Measurements from ENCODE around the gene VCPKMT. TPM values are rescaled to one million over a fixed set of nuclear protein-coding genes. Genes with fewer than 3 reads are reported as not detected.

Gene VCPKMT
- total RNA-seq, 1 donor from 2014 or later = 23.5 TPM

DNA sequence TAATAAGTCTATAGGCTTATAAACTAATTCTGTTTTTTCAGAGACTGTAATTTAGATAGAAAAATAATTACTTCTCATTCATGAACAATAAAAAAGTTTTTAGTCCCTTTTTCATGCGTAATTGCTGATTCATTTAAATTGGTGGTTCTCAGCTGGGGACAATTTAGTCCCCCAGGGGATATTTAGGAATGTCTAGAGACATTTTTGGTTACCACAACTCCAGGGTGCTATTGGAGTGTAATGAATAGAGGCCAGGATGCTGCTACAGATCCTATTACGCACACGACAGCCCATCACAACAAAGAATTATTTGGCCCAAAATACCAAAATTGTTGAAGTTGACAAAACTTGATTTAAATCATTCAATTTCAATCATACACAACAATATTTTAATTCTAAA is 22.8 kb upstream of the VCPKMT start:
- Mint-ChIP-seq H3K27me3 (ENCODE audit: insufficient read depth, low read depth) (no peaks in the 10 kb centered on the region), H3K4me1 (no peaks in the 10 kb centered on the region), H3K9me3 (no peaks in the 10 kb centered on the region), H3K36me3 (peaks cover 5% of the 10 kb centered on the region), H3K4me3 (no peak overlapping the region), H3K27ac (no peak overlapping the region)
- H2AFZ ChIP-seq (replicated peaks) = no peak overlapping the region
- no peaks in the 10 kb centered on the region for H3F3A ChIP-seq (ENCODE audit: low read depth)
- no peak overlapping the region for H3K9ac ChIP-seq
- TF ChIP-seq EZH2 (IDR thresholded peaks at IDR 0.05) (no peak), EZH2phosphoT487 (IDR thresholded peaks at IDR 0.05) (no peak)
- TF ChIP-seq, protein P1, sequence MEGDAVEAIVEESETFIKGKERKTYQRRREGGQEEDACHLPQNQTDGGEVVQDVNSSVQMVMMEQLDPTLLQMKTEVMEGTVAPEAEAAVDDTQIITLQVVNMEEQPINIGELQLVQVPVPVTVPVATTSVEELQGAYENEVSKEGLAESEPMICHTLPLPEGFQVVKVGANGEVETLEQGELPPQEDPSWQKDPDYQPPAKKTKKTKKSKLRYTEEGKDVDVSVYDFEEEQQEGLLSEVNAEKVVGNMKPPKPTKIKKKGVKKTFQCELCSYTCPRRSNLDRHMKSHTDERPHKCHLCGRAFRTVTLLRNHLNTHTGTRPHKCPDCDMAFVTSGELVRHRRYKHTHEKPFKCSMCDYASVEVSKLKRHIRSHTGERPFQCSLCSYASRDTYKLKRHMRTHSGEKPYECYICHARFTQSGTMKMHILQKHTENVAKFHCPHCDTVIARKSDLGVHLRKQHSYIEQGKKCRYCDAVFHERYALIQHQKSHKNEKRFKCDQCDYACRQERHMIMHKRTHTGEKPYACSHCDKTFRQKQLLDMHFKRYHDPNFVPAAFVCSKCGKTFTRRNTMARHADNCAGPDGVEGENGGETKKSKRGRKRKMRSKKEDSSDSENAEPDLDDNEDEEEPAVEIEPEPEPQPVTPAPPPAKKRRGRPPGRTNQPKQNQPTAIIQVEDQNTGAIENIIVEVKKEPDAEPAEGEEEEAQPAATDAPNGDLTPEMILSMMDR (IDR thresholded peaks at IDR 0.05) = no peak
- H3K9me3 ChIP-seq (ENCODE audit: low read depth) = no peaks in the 10 kb centered on the region
- H4K20me1 ChIP-seq (ENCODE audit: low read depth) = no peaks in the 10 kb centered on the region
- H3K4me2 ChIP-seq = no peak overlapping the region
- H3K4me1 ChIP-seq = peaks cover 5% of the 10 kb centered on the region
- no peak overlapping the region for H3K27ac ChIP-seq
- H3K4me3 ChIP-seq = no peak overlapping the region
- no peaks in the 10 kb centered on the region for H3K79me2 ChIP-seq (ENCODE audit: low read depth)
- H3K36me3 ChIP-seq = no peaks in the 10 kb centered on the region
- no peak for DNase-seq (ENCODE audit: low spot score)
- H3K27me3 ChIP-seq = no peaks in the 10 kb centered on the region

DNA sequence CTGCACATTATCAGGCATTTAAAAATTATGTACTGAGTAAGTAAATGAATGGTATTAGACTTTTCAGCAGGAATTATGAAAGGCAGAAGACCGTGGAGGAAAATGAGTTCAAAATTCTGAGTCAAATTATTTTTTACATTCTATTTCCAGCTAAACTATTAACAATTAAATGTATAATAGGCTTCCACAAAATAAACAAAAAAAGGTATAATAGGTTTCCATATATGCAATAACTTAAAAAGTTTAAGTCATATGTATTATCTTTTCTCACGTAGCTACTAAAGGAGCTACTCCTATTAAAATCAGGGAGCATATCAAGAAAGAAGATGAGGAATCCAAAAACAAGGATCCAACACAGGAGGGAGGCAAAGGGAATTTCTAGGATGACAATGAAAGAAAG is 11.4 kb upstream of the VCPKMT start:
- Histone ChIP-seq H3K79me2 (ENCODE audit: low read depth) (no peaks in the 10 kb centered on the region), H3K4me1 (peaks cover 7% of the 10 kb centered on the region), H3K9me3 (ENCODE audit: low read depth) (no peaks in the 10 kb centered on the region), H3K27ac (no peak overlapping the region), H4K20me1 (ENCODE audit: low read depth) (no peaks in the 10 kb centered on the region), H3K4me2 (no peak overlapping the region), H3K36me3 (no peaks in the 10 kb centered on the region), H3K4me3 (no peak overlapping the region), H3F3A (ENCODE audit: low read depth) (peaks cover 9% of the 10 kb centered on the region), H3K9ac (no peak overlapping the region), H3K27me3 (no peaks in the 10 kb centered on the region), H2AFZ (replicated peaks) (no peak overlapping the region)
- TF ChIP-seq EZH2phosphoT487 (IDR thresholded peaks at IDR 0.05) (no peak), EZH2 (IDR thresholded peaks at IDR 0.05) (no peak)
- TF ChIP-seq, protein P1 (IDR thresholded peaks at IDR 0.05) = no peak
- H3K36me3 Mint-ChIP-seq = peaks cover 23% of the 10 kb centered on the region
- H3K27me3 Mint-ChIP-seq (ENCODE audit: insufficient read depth, low read depth) = no peaks in the 10 kb centered on the region
- peaks cover 12% of the 10 kb centered on the region for H3K4me1 Mint-ChIP-seq
- H3K9me3 Mint-ChIP-seq = no peaks in the 10 kb centered on the region
- no peak overlapping the region for H3K27ac Mint-ChIP-seq
- DNase-seq (ENCODE audit: low spot score) = no peak
- H3K4me3 Mint-ChIP-seq = no peak overlapping the region

DNA sequence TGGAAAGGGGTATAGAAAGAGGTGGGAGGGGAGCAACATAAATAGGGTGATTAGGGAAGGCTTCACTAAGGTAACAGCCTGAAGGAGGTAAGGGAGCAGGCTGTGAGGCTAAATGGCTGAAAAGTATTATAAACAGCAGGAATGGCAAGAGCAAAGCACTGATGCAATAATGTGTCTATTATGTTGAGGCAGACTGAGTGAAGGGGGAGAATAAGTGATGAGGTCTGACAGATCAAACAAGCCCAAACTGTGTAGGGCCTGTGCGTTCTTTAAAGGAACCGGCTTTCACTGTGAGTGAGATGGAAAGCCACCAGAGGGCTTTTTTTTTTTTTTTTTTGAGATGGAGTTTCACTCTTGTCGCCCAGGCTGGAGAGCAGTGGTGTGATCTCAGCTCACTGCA is 6.7 kb upstream of the VCPKMT start:
- Mint-ChIP-seq H3K27ac (no peak overlapping the region), H3K27me3 (ENCODE audit: insufficient read depth, low read depth) (no peaks in the 10 kb centered on the region), H3K36me3 (peaks cover 19% of the 10 kb centered on the region), H3K9me3 (no peaks in the 10 kb centered on the region), H3K4me1 (peaks cover 27% of the 10 kb centered on the region), H3K4me3 (peak overlapping the region; percentile 2)
- Histone ChIP-seq H3K79me2 (ENCODE audit: low read depth) (no peaks in the 10 kb centered on the region), H3F3A (ENCODE audit: low read depth) (peaks cover 21% of the 10 kb centered on the region), H3K36me3 (no peaks in the 10 kb centered on the region), H4K20me1 (ENCODE audit: low read depth) (no peaks in the 10 kb centered on the region), H3K4me3 (no peak overlapping the region), H3K9ac (no peak overlapping the region), H3K27ac (peak overlapping the region; percentile 5), H3K9me3 (ENCODE audit: low read depth) (no peaks in the 10 kb centered on the region), H3K4me1 (peaks cover 7% of the 10 kb centered on the region), H3K27me3 (no peaks in the 10 kb centered on the region), H3K4me2 (no peak overlapping the region), H2AFZ (replicated peaks) (no peak overlapping the region)
- TF ChIP-seq EZH2phosphoT487 (IDR thresholded peaks at IDR 0.05) (no peak), EZH2 (IDR thresholded peaks at IDR 0.05) (no peak)
- TF ChIP-seq, protein P1 (IDR thresholded peaks at IDR 0.05) = no peak
- peak; percentile 10 for DNase-seq (ENCODE audit: low spot score)

Measured in neural progenitor cell (in vitro differentiated cells).